ENCODE data around the gene TMEM74B.
A peak's percentile ranks its signal among the peaks of the same experiment; 100 is the strongest.
"Not testable (repeated sequence)": the region's sequence is repeated elsewhere in the genome, so short reads cannot be mapped to it uniquely, and the experiment has no call there.

Gene TMEM74B

GRCh38 chr20:1178103-1178502 lies 6.7 kb downstream of the TMEM74B start:
- DNase-seq = no peak

- DNase-seq = peak in 1 of 2 experiments; percentile 13
Observed at GRCh38 chr20:1177680-1178079, 7.1 kb downstream of the TMEM74B start.

GRCh38 chr20:1174787-1175186 lies 10.0 kb downstream of the TMEM74B start:
- no peak for DNase-seq

GRCh38 chr20:1173698-1174097 lies 11.1 kb downstream of the TMEM74B start:
- DNase-seq = peak in 1 of 2 experiments; percentile 14

GRCh38 chr20:1171461-1172093 lies 13.2 kb downstream of the TMEM74B start:
- DNase-seq = no peak

- no peak for DNase-seq
Observed at GRCh38 chr20:1169224-1169623, 15.6 kb downstream of the TMEM74B start.

GRCh38 chr20:1166948-1167720 lies 17.6 kb downstream of the TMEM74B start:
- no peak for DNase-seq

- DNase-seq = no peak
Observed at GRCh38 chr20:1165941-1166340, 18.8 kb downstream of the TMEM74B start.

GRCh38 chr20:1165521-1165920 lies 19.3 kb downstream of the TMEM74B start:
- DNase-seq = no peak

GRCh38 chr20:1164871-1165270 lies 19.9 kb downstream of the TMEM74B start:
- no peak for DNase-seq

GRCh38 chr20:1163653-1164052 lies 21.1 kb downstream of the TMEM74B start:
- DNase-seq = no peak

- DNase-seq = no peak
Observed at GRCh38 chr20:1163105-1163504, 21.7 kb downstream of the TMEM74B start.

GRCh38 chr20:1160991-1161390 lies 23.8 kb downstream of the TMEM74B start:
- no peak for DNase-seq

GRCh38 chr20:1160496-1160895 lies 24.3 kb downstream of the TMEM74B start:
- DNase-seq = no peak

- no peak for DNase-seq
Observed at GRCh38 chr20:1155342-1155741, 29.4 kb downstream of the TMEM74B start.

GRCh38 chr20:1154691-1155090 lies 30.1 kb downstream of the TMEM74B start:
- DNase-seq = no peak

- DNase-seq = no peak
Observed at GRCh38 chr20:1154226-1154625, 30.6 kb downstream of the TMEM74B start.

GRCh38 chr20:1150968-1151367 lies 33.8 kb downstream of the TMEM74B start:
- no peak for DNase-seq

GRCh38 chr20:1150218-1150617 lies 34.6 kb downstream of the TMEM74B start:
- no peak for DNase-seq

- not testable (repeated sequence) for DNase-seq
Observed at GRCh38 chr20:1149812-1150211, 35.0 kb downstream of the TMEM74B start.

- no peak for DNase-seq
Observed at GRCh38 chr20:1146957-1147356, 37.8 kb downstream of the TMEM74B start.

GRCh38 chr20:1144401-1145172 lies 40.2 kb downstream of the TMEM74B start:
- DNase-seq = no peak

- no peak for DNase-seq
Observed at GRCh38 chr20:1137236-1137635, 47.5 kb downstream of the TMEM74B start.

GRCh38 chr20:1134836-1135235 lies 49.9 kb downstream of the TMEM74B start:
- DNase-seq = no peak

All from NCI-H524 (cell line).